Vagina (tissue), 2 donors: Measurements from ENCODE around the gene IFI27. TPM values are rescaled to one million over a fixed set of nuclear protein-coding genes. Genes with fewer than 3 reads are reported as not detected.

ENCODE experiments used
- DNase-seq, 2 donors: peaks; one replicate each; pipeline ENCODE4 v3.0.0-alpha.2; 2017; ENCODE audit errors: extremely low spot score in 2 of 2
- H3K27ac ChIP-seq: fragments of 200-600 bp; sonication (generic); one replicate; pipeline ENCODE4 v1.5.1; 2019
- H3K27me3 ChIP-seq: fragments of 200-600 bp; sonication (generic); one replicate; pipeline ENCODE4 v1.5.1; 2019
- H3K36me3 ChIP-seq, 2 donors: fragments of 200-600 bp; sonication (generic); one replicate each; pipeline ENCODE4 v1.5.1; 2017 to 2019
- H3K4me1 ChIP-seq: fragments of 200-600 bp; sonication (generic); one replicate; pipeline ENCODE4 v1.5.1; 2019
- H3K4me3 ChIP-seq, 2 donors: fragments of 200-600 bp; sonication (generic); 1 replicate in 1 of 2; 2 replicates in 1 of 2; pipeline ENCODE4 v1.5.1; 2016 to 2019
- H3K9me3 ChIP-seq: fragments of 200-600 bp; sonication (generic); one replicate; pipeline ENCODE4 v1.5.1; 2019
- POLR2A ChIP-seq, 2 donors: fragments of 450-650 bp; IDR thresholded peaks; one replicate each; pipeline ENCODE4 v1.6.1; 2017; ENCODE audit warnings: antibody characterized with exemption in 2 of 2, mild to moderate bottlenecking in 2 of 2, moderate library complexity in 2 of 2
- POLR2AphosphoS5 ChIP-seq, 2 donors: sonication (generic); formaldehyde crosslinking; IDR thresholded peaks; one replicate each; pipeline ENCODE4 v1.9.0; 2017; ENCODE audit warnings: antibody characterized with exemption in 2 of 2, mild to moderate bottlenecking in 2 of 2, low read depth in 1 of 2; ENCODE audit not compliant: insufficient read depth in 1 of 2
- intact Hi-C: fragments of 100-400 bp; cut with DNase I; formaldehyde crosslinking; loops from one replicate; pipeline ENCODE4 v1.15.1; 2023
- total RNA-seq: library from RNA; depleted of rRNA; stranded (reverse); fragments of >200 nt; gene quantifications from one replicate; pipeline ENCODE4 v1.2.3, GENCODE V29; 2016
- TF ChIP-seq, protein P1 (sequence below), 3 experiments: fragments of 450-650 bp in 2 of 3; fragments of 200-600 bp in 1 of 3; sonication (generic) in 1 of 3; IDR thresholded peaks; one replicate each; pipeline ENCODE4 v1.5.1; 2017 to 2019; ENCODE audit warnings: antibody characterized with exemption in 3 of 3, mild to moderate bottlenecking in 2 of 3, moderate library complexity in 2 of 3

Gene IFI27
- total RNA-seq, 1 donor from 2014 or later = 209 TPM

DNA sequence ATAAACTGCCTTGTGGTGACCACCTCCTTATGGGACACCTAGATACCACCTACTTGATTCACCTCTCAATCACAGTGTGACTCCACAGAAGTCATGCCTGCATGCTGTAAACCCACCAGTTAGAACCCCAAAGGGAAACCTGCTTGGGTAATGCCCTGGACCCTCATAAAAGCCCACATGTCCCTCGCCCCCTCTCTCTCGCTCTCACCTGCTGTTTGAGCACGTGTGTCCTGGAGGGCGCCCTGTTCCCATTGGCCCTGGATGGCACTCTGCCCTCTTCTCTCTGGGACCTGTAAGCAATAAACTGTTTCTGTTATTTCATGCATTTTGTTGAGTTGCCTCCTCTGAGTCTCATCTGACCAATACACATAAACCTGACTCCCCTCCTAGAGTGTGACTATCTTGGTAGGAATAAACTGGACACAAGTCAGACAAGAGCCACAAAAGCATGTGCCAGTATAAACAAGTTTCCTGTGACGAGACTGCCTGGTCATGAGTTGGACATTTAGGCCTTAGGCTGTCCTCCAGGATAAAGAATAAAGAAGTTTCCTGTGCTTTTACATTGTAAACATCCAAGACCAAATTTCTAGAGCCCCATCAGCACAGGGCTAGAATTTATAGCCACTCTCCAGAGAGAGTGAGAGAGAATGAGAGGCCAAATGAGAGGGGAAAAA, 10.3 kb downstream of the IFI27 start:
- no peaks in the 10 kb centered on the region for H3K27me3 ChIP-seq
- H3K9me3 ChIP-seq = no peaks in the 10 kb centered on the region
- no peaks in the 10 kb centered on the region for H3K36me3 ChIP-seq
- no peak overlapping the region for H3K4me3 ChIP-seq
- H3K27ac ChIP-seq = peak overlapping the region; percentile 33
- no peaks in the 10 kb centered on the region for H3K4me1 ChIP-seq
- TF ChIP-seq POLR2AphosphoS5 (IDR thresholded peaks at IDR 0.05; ENCODE audit: insufficient read depth in 1 of 2, low read depth in 1 of 2) (no peak), POLR2A (IDR thresholded peaks at IDR 0.05) (no peak)
- TF ChIP-seq, protein P1, sequence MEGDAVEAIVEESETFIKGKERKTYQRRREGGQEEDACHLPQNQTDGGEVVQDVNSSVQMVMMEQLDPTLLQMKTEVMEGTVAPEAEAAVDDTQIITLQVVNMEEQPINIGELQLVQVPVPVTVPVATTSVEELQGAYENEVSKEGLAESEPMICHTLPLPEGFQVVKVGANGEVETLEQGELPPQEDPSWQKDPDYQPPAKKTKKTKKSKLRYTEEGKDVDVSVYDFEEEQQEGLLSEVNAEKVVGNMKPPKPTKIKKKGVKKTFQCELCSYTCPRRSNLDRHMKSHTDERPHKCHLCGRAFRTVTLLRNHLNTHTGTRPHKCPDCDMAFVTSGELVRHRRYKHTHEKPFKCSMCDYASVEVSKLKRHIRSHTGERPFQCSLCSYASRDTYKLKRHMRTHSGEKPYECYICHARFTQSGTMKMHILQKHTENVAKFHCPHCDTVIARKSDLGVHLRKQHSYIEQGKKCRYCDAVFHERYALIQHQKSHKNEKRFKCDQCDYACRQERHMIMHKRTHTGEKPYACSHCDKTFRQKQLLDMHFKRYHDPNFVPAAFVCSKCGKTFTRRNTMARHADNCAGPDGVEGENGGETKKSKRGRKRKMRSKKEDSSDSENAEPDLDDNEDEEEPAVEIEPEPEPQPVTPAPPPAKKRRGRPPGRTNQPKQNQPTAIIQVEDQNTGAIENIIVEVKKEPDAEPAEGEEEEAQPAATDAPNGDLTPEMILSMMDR (IDR thresholded peaks at IDR 0.05) = no peak
- intact Hi-C loops = no loop called here
- DNase-seq = peak in 1 of 2 donors; percentile 49

DNA sequence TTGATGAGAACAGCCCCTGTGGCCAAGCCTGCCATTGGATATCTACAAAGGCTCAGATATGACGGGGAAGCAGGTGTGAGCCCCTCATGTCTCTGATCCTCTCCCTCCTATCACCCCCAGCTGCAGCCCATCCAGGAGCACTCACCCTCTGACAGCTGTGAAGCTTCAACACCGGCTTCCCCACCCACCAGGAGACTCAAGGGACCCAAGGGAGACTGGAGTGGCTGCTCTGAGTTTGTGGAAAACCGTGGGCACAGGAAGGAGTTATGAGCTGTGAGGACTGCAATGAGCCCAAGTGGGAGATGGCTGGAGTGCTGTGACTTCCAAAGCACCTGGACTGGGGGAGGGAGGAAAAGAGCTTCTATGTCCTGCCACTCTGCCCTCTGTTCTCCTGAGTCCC, 10.9 kb downstream of the IFI27 start:
- TF ChIP-seq POLR2AphosphoS5 (IDR thresholded peaks at IDR 0.05; ENCODE audit: insufficient read depth in 1 of 2, low read depth in 1 of 2) (no peak), POLR2A (IDR thresholded peaks at IDR 0.05) (no peak)
- TF ChIP-seq, protein P1 (IDR thresholded peaks at IDR 0.05) = no peak
- Histone ChIP-seq H3K9me3 (no peaks in the 10 kb centered on the region), H3K27ac (peak overlapping the region; percentile 33), H3K4me3 (no peak overlapping the region), H3K27me3 (no peaks in the 10 kb centered on the region), H3K4me1 (no peaks in the 10 kb centered on the region), H3K36me3 (no peaks in the 10 kb centered on the region)
- intact Hi-C loops = no loop called here
- peak; percentile 52 to 71 for DNase-seq

DNA sequence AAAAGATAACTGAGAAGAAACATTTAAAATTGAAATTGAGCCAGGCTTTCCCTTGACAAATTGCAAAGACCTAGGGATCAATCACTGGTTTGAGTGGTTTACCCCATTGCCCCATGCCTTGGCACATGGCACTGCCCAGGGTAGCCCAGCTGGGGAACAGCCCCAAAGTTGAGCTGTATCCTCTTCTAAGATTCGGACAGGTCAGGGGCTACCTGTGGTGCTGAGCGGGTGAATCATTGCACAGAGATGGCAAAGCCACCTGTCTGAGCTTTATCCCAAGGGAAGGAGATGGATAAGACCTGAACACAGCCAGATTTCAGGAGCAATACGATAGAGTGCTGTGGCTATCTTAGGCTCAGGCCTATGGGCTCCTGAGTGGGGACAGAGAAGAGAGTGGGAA, 11.9 kb downstream of the IFI27 start:
- intact Hi-C loops = no loop called here
- H3K27me3 ChIP-seq = no peaks in the 10 kb centered on the region
- H3K27ac ChIP-seq = no peak overlapping the region
- DNase-seq = peak in 1 of 2 donors; percentile 49
- H3K36me3 ChIP-seq = no peaks in the 10 kb centered on the region
- no peaks in the 10 kb centered on the region for H3K9me3 ChIP-seq
- no peaks in the 10 kb centered on the region for H3K4me1 ChIP-seq
- no peak overlapping the region for H3K4me3 ChIP-seq
- TF ChIP-seq POLR2AphosphoS5 (IDR thresholded peaks at IDR 0.05; ENCODE audit: insufficient read depth in 1 of 2, low read depth in 1 of 2) (no peak), POLR2A (IDR thresholded peaks at IDR 0.05) (no peak)
- TF ChIP-seq, protein P1 (IDR thresholded peaks at IDR 0.05) = no peak

DNA sequence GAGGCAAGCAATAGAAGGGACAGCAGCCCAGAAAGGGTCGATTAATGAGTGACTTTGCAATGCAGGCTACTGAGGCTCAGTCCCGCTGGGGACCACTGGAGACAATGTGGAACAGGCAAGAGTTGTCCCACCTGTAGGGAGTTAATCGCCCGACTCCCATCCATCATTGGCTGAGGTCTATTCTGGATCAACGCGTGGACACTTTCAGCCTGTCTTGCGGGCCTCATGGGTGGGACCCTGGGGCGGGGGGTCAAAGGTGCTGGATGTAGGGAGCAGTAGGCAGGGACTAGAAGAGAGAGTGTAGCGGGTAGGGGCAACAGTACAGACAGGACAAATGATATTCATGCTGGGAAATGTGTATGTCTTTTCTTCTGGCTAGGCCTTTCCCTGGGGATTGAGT, 12.8 kb downstream of the IFI27 start:
- Histone ChIP-seq H3K27me3 (no peaks in the 10 kb centered on the region), H3K4me1 (no peaks in the 10 kb centered on the region), H3K27ac (no peak overlapping the region), H3K36me3 (no peaks in the 10 kb centered on the region), H3K4me3 (no peak overlapping the region), H3K9me3 (no peaks in the 10 kb centered on the region)
- intact Hi-C loops = no loop called here
- DNase-seq = peak; percentile 72 to 81
- TF ChIP-seq, protein P1 (IDR thresholded peaks at IDR 0.05) = no peak
- TF ChIP-seq POLR2A (IDR thresholded peaks at IDR 0.05) (no peak), POLR2AphosphoS5 (IDR thresholded peaks at IDR 0.05; ENCODE audit: insufficient read depth in 1 of 2, low read depth in 1 of 2) (no peak)

DNA sequence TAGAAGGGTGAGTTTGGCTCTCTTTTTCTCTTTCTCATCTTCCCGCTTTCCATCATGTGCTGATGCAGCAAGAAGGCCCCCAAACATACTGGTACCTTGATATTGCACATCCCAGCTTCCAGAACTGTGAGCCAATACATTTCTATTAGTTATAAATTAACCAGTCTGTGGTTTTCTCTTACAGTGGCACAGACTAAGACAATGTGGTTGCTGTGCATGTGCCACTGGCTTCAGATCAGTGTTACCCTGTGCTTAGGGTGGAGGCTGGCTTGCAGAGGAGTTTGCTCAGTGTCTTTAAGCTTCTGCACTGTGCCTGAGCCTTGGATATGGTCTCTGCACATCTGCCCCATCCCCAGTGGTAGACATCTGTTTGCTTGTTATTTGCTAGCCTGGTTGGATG, 13.3 kb downstream of the IFI27 start:
- Histone ChIP-seq H3K27me3 (no peaks in the 10 kb centered on the region), H3K36me3 (no peaks in the 10 kb centered on the region), H3K4me3 (no peak overlapping the region), H3K27ac (no peak overlapping the region), H3K9me3 (no peaks in the 10 kb centered on the region), H3K4me1 (peaks cover 5% of the 10 kb centered on the region)
- DNase-seq = peak in 1 of 2 donors; percentile 52
- intact Hi-C loops = no loop called here
- TF ChIP-seq POLR2AphosphoS5 (IDR thresholded peaks at IDR 0.05; ENCODE audit: insufficient read depth in 1 of 2, low read depth in 1 of 2) (no peak), POLR2A (IDR thresholded peaks at IDR 0.05) (no peak)
- TF ChIP-seq, protein P1 (IDR thresholded peaks at IDR 0.05) = no peak
